ENCODE measurements around the gene TMC2.
"Not testable (repeated sequence)": the region's sequence is repeated elsewhere in the genome, so short reads cannot be mapped to it uniquely, and the experiment has no call there.

- TF ChIP-seq, protein P1, sequence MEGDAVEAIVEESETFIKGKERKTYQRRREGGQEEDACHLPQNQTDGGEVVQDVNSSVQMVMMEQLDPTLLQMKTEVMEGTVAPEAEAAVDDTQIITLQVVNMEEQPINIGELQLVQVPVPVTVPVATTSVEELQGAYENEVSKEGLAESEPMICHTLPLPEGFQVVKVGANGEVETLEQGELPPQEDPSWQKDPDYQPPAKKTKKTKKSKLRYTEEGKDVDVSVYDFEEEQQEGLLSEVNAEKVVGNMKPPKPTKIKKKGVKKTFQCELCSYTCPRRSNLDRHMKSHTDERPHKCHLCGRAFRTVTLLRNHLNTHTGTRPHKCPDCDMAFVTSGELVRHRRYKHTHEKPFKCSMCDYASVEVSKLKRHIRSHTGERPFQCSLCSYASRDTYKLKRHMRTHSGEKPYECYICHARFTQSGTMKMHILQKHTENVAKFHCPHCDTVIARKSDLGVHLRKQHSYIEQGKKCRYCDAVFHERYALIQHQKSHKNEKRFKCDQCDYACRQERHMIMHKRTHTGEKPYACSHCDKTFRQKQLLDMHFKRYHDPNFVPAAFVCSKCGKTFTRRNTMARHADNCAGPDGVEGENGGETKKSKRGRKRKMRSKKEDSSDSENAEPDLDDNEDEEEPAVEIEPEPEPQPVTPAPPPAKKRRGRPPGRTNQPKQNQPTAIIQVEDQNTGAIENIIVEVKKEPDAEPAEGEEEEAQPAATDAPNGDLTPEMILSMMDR (IDR thresholded peaks at IDR 0.05; ENCODE audit: insufficient read depth, low read length, poor library complexity, severe bottlenecking): not testable (repeated sequence)
- not testable (repeated sequence) for TF ChIP-seq EZH2phosphoT487 (conservative IDR thresholded peaks at IDR 0.05; ENCODE audit: low read length)
Observed at GRCh38 chr20:2684817-2685216, 148.4 kb downstream of the TMC2 start.
